GM21390 (cell line): ENCODE data around the gene OLFML1.

ENCODE experiments used
- ATAC-seq: cut with Tn5 transposase; IDR thresholded peaks from one replicate; pipeline ENCODE4 v1.9.1; 2021; ENCODE audit not compliant: unreplicated experiment

OLFML1 gene

DNA sequence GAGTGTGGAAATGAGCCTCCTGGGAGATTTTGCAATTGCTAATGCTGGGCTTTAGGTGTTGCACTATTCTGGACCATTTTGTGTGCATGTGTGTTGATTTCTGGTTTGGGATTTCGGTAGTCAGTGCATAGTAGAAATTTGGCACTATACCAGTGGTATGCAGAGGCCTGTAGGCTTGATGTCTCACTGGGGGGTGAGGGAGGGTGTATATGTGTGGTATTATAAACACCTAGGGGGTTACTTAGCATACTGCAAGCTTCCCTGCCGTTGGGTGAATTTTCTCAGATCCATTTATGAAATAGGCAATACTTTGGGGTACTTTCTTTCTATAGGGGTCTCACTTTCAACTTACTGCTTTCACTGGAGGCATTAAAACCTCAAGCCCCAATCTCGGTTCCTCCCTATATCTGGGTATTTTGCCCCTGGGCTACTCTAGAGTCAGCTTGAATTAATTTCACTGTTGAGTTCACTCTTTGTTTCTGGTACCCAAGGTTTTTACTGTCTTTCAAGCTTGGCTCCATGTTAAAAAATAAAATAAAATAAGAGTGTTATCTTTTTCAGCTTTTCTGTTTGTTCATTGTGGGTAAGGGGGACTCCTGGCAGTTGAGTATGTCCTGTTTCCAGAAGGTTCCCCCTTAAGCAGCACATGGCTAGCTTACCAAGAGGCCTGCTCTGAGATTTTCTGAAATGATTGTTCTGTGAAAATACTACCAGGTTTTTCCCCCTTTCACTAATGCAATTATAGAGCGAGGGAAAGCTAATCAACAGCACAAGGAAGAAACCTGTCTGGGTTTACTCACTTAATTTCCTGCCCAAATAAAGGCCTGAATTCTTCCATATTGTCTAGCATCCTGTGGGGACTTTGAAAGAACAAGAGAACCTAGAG, 74.3 kb downstream of the OLFML1 start:
- peak; percentile 79 for ATAC-seq
